Dermis blood vessel endothelial cell (primary cell): ENCODE measurements around the gene LDLRAD4. TPM values are rescaled to one million over a fixed set of nuclear protein-coding genes. Genes with fewer than 3 reads are reported as not detected.
A peak's percentile ranks its signal among the peaks of the same experiment; 100 is the strongest.
"Not testable (repeated sequence)": the region's sequence is repeated elsewhere in the genome, so short reads cannot be mapped to it uniquely, and the experiment has no call there.

Experiments
- DNase-seq: peaks from one replicate; pipeline ENCODE4 v3.0.0; 2010
- total RNA-seq: library from RNA; depleted of rRNA; stranded (reverse); fragments of >200 nt; gene quantifications from 2 replicates; pipeline ENCODE4 v1.2.3, GENCODE V29; 2014

The LDLRAD4 gene
- total RNA-seq, 1 donor from 2014 or later: 20.1 TPM

GRCh38 chr18:13583576-13584550, 365.3 kb downstream of the LDLRAD4 start:
- DNase-seq: no peak

GRCh38 chr18:13584825-13585224, 366.3 kb downstream of the LDLRAD4 start:
- no peak for DNase-seq

DNA sequence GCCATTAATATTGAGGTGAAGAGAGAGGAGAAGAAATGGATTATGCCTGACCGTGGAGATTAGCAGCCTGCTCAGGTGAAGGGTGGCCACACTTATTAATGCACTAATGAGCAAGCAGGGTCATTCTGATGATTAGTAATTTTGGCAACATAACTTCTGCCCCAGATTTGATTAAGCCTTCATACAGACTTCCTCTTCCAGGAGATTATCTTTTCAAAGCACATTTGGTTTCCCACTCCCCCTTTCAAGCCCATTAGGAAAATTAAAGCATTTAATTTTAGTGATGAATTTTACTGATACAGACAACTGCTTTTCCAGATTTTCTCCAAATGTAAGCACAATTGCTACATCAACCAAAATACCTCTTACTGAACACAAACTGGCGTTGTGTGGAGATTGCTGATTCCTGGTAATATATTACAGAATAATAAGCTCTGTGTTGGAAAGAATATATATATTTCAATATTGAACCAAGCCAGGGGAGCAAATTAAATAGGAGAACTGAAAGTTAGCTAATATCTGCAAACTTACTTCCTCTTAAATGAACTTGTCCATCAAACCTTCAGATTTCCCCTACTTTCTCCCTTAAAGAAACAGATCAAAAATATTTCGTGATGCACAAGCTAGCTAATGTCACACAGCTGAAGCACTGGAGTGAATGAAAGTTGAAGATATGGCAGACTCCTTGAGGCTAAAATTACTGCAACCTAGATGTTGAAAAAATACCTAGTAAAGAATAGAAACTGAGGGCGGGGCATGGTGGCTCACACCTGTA, 367.0 kb downstream of the LDLRAD4 start:
- DNase-seq: no peak

- no peak for DNase-seq
These were observed 368.4 kb downstream of the LDLRAD4 start for GRCh38 chr18:13587001-13587400.

GRCh38 chr18:13587477-13587876, 368.9 kb downstream of the LDLRAD4 start:
- no peak for DNase-seq

DNA sequence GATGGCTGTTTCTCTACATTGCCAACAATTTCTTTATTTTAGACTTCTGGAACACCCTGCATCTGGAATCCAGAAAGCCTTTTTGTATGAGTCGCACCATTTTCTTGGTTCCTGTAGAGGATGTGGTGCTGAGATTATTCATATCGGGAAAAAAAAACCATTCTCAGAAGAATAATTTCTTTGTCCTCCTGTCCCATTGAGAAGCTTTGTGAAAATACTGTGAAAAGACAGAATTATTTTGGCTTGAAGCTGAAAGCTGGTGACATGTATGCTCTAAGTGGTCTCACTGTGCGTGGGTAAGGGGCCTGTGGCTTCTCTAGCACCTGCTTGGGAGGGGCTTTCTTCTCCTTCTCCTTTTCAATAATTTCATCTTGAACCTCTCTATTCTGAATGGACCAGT, 369.4 kb downstream of the LDLRAD4 start:
- no peak for DNase-seq

GRCh38 chr18:13589316-13589715, 370.8 kb downstream of the LDLRAD4 start:
- DNase-seq: no peak

DNA sequence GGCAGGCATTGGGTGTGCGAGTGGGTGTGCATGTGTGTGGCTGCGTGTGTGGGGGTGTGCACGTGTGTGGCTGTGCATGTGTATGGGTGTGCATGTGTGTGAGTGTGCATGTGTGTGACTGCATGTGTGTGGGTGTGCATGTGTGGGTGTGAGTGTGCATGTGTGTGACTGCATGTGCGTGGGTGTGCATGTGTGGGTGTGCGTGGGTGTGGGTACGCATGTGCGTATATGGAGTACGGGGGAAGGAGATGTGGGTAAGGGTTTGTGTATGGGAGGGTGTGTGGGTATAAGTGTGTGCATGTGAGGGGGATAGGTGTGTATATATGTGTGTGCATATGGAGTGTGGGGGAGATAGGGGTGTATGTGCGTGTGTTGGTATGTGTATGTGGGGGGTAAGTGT, 371.4 kb downstream of the LDLRAD4 start:
- no peak for DNase-seq

- no peak for DNase-seq
These were observed 373.7 kb downstream of the LDLRAD4 start for GRCh38 chr18:13592246-13592645.

DNA sequence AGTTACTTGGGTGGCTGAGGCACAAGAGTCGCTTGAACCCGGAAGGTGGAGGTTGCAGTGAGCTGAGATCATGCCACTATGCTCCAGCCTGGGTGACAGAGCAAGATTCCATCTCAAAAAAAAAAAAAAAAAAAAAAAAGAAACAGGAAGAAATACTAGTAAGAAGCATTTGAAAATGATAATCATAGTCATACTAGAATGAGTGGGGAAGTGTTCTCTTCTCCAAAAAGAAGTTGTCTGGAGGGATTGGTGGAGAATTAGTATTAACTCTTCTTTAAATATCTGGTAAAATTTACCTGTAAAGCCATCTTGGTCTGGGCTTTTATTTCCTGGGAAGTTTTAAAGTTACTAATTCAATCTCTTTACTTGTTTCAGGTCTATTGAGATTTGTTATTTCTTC, 376.0 kb downstream of the LDLRAD4 start:
- DNase-seq: no peak

GRCh38 chr18:13597068-13597467, 378.5 kb downstream of the LDLRAD4 start:
- no peak for DNase-seq

DNA sequence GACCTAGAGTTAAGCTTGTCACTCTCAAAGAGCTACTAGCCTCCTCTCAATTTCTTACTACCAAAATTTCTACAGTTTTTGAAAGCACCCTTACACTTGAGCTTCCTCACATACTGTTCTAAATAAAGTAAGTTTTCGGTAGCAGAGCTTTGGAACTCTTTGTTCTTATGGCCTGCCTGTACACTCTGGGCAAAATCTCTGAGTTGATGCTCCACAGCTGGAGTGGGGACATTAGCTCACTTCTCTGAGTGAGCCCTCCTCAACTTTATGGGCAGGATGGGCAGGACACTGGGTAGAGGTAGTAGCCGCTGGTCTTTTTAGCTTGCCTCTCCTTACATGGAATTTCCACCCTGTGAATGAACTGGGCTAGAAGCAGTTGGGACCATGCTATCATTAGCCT, 380.0 kb downstream of the LDLRAD4 start:
- DNase-seq: no peak

DNA sequence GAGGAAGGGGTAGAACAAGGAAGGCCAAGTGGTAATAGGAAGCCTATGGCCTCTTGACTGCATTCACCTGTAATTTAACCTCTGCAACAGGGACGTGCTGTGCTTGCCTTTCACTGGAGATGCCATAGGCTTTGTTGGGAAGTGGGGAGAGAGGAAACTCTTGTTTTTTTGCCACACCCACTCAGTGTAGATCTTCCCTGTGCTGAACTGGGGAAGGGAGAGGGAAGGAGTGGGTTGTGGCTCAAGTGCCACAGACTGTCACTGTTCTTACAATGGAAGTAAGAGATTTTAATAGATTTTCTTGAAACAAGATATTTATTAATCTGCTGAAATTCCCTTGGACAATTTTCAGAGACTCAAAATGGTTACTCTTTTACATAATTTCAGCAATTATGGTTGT, 380.5 kb downstream of the LDLRAD4 start:
- no peak for DNase-seq

DNA sequence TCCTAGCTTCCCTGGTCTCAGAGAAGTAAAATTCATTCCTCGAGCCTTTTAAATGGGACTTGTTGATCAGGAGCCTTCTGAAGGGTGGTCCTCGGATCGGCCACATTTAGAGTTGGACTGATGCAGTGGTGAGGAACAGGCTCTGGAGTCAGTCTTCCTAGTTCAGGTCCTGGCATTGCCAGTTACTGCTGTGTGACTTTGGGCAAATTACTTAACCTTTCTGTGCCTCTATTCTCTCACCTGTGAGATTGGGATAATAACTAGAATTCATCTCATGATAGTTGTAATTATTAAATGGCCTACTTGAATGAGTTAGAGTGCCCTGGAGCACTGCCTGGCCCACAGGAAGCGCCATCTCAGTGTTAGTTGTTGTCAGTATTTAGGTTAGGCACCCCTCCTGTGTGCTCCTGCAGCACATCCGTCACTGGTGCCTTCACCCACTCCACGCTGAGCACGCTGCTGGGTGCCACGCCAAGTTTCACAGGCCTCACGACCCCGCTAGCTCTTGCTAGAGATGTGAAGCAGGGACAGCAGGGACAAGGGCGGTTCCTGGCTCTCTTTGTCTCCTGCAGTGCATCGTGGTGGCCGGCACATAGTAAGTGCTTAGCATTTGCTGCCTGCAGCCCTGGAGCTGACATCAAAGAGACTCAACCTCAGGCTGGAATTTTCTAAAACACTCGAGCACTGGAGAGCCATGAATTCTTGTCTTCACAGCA, 384.9 kb downstream of the LDLRAD4 start:
- no peak for DNase-seq

GRCh38 chr18:13604786-13605185, 386.2 kb downstream of the LDLRAD4 start:
- no peak for DNase-seq

DNA sequence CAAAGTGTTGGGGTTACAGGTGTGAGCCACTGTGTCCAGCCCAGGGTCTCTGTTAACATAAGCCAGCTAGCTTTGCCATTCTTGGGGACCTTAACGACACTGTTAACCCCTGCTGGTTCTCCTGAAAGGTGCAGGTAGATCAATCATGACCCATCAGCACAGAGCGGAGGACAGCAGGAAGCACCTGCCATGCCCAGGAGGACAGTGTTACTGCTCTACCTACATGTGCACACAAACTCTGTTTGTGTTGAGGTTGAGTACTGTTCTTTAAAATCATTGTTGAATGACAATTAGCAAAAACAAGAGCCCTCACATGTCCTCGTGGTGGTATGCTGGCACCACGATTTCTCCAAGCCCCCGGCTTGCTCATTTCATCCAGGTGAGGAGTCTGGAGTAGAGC, 386.9 kb downstream of the LDLRAD4 start:
- DNase-seq: no peak

- DNase-seq: no peak
These were observed 387.3 kb downstream of the LDLRAD4 start for GRCh38 chr18:13605901-13606300.

DNA sequence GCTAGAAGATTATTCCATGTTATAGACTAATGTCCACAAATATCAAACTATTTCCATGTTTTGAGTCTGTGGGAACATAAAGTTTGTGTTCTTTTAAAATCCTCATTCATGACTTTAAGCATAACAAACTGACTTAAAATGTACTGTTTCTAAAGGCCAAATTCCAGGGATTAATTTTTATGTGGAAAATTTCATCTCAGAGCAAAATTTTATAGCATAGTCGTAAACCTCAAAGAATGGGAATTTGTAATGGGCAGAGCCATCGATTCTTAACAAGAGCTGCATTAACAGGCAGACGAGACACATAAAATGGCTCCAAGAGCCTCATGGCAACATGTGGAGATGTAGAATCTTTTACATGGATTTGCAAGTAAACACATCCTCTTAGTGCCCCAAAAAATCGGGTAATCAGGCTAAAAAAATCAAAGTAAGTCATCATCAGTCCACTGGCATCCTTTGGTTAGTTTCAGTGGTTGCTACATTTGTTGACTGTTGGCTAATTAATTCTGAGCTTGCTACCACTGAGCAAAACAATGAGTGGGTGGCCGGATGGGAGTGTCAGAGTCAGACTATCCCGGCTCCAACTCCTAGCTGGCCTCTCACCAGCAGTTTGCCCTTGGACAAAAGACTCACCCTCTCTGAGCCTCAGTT, 388.2 kb downstream of the LDLRAD4 start:
- DNase-seq: no peak

GRCh38 chr18:13608024-13608562, 389.5 kb downstream of the LDLRAD4 start:
- DNase-seq: not testable (repeated sequence)

DNA sequence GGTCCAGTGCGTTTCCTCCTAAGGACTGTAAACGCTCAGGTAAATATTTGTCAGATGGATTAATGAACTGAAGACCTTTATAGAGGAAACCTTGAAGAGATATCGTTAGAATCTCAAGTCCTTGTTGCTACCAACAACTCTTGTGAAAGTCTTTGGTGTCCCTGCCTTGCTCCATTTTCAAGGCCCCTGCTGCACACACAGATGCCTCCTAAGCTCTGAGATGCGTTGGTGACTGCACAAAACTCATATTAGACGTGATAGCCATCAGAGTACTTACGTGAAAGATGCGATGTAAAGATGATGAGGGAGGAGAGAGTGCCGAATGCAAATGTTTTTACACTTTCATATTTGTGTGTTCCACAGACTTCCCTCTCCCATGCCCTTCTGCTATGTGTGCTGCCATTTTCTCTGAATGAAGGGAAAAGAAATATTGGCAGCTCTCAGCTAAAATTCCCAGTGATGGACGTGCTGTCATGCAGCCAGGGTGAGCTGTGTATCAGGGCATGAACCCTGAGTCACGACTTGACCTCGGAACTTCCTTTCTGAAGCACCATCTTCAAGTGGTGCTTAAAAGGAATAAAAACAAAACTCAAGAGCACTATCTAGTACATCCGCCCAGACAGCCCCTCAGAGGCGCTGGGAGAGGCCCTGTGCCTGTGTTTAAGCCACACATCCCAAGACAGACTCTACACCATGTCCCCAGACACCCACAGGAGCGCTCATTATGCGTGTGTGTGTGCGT, 390.4 kb downstream of the LDLRAD4 start:
- no peak for DNase-seq

GRCh38 chr18:13610555-13611141, 392.1 kb downstream of the LDLRAD4 start:
- peak; percentile 38 for DNase-seq
